HG02571 (cell line): ENCODE measurements around the gene SETD2.
A peak's percentile ranks its signal among the peaks of the same experiment; 100 is the strongest.

Experiments
- ATAC-seq: cut with Tn5 transposase; IDR thresholded peaks from one replicate; pipeline ENCODE4 v1.9.1; 2021; ENCODE audit warnings: mild to moderate bottlenecking, moderate library complexity; ENCODE audit not compliant: unreplicated experiment

Gene SETD2

DNA sequence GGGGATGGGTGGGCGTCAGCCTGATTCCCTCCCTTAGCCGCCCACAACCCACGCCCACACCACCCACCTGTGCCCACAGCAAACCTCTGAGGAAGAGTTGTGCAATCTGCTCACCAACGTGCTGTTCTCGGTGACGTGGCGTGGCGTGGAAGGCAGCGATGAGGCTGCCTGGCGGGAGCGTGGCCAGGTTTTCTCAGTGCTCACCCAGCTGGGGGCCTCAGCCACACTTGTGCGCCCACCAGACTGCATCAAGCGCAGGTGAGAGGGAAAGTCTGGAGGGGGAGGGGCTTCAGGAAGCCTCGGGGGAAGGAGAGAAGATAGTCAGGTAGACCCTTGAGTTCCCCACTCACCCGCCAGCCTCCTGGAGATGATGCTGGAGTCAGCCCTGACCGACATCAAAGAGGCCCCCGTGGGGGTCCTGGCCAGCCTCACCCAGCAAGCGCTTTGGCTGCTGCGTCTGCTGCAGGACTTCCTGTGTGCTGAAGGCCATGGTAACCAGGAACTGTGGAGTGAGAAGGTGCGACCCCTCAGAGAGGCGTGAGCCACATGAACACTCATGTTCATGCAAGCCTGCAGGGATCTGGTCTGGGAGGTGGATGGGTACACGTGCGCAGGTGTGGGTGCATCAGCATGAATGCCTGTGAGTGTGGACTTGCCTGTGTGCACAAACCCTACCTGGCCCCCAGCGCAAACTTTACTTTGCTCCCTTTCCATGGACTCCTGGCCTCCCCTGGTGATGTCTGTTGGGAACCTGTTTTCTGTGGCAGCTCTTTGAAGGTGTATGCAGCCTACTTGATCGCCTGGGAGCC is 162.8 kb downstream of the SETD2 start:
- ATAC-seq: no peak

DNA sequence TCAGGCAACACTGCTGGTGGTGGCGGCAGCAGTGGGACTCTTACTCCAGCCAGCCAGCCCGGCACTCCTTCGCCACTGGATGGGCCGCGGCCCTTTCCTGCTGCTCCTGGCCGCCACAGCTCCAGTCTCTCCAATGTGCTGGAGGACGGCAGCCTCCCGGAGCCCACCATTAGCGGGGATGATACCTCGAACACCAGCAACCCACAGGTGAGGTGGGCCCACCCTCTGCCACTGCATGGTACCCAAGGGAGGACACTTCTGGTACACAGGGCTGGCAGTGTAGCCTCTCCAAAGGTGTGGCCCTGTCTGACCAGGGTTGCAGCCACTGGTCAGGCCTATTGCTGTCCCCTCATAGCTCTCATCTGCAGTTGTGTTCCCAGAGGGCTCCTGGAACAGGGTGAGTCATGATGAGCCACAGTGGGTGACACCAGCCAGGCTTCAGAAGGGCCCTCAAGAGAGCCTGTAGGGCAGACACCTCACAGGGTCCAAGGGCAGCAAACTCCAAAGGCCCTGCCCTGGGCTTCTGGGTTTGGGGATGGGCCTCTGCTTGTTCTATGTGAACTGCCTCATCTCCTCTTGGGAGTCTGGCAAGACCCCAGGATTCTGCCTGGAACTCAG is 163.6 kb downstream of the SETD2 start:
- no peak for ATAC-seq

DNA sequence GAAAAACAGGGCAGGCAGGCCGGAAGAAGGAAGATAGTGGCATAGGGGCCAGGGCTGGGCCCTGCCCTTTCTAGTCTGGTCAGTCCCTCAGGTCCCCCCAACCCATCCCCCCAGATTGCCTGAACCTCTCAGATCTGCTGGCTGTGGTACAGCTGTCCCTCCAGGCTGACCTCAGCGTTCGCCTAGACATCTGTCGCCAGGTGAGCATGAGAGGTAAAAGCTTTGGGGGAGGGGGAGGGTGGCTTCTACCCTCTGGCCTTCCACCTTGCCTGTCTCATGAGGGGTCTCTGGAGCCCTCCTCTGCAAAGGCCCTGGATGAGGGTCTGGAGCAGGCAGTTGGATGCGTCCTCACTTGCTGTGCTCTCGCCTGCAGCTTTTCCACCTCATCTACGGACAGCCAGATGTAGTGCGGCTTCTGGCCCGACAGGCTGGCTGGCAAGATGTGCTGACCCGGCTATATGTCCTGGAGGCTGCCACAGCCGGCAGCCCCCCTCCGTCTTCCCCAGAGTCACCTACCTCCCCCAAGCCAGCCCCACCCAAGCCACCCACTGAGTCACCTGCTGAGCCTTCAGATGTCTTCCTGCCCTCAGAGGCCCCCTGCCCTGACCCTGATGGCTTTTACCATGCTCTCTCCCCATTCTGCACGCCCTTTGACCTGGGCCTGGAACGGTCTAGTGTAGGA is 164.3 kb downstream of the SETD2 start:
- ATAC-seq: no peak

DNA sequence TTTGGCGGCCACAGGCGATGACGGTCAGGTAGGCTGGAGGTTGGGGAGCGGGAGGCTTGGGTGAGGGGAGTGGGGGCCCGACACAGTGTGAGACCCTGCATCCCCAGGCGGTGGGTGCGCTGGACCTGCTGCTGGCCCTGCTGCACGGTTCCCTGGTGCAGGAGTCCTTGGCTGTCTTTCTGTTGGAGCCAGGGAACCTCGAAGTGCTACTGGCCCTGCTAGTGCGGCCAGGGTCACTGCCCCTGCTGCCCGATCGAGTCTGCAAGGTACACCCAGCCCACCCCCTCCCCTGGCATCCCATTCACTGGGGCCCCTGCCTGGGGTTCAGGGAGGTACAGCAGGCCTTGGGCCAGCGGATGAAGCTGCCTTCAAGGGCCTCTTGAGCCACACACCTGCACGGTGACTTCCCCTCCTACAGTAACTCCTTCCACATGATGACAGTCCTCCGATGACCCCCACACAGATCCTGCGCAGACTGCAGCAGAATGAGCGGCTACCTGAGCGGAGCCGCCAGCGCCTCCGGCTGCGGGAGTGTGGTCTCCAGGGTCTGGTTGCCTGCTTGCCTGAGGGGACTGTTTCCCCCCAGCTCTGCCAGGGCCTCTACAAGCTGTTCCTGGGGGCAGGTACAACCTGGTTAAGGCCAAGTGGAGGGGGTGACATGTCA is 164.9 kb downstream of the SETD2 start:
- no peak for ATAC-seq

DNA sequence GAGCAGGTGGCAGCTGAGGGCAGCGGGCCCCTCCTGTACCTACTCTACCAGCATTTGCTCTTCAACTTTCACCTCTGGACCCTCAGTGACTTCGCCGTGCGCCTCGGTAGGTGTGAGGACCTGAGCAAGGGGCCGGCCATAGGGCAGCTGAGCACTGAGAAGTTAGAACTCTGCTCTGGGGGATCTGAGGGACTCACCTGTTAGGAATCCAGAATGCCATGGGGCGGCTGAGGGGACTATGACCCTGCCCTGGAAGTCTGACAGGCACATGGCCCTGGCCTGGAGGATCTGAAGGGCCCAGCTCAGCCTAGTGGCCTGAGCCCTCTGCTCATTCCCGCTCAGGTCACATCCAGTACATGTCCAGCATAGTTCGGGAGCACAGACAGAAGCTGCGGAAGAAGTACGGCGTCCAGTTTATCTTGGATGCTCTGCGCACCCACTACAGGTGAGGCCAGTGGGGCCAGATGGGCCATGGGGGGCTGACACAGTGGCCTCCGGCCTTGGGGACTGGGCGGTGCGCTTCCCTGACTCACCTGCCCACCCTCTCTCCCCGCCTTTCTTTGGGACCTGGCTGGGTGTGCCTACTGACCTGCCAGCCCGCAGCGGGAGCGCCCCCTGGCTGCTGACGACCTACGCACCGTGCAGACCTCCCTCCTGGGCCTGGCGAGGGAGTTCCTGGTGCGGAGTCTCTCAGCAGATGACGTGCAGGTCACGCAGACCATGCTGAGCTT is 165.6 kb downstream of the SETD2 start:
- ATAC-seq: no peak

DNA sequence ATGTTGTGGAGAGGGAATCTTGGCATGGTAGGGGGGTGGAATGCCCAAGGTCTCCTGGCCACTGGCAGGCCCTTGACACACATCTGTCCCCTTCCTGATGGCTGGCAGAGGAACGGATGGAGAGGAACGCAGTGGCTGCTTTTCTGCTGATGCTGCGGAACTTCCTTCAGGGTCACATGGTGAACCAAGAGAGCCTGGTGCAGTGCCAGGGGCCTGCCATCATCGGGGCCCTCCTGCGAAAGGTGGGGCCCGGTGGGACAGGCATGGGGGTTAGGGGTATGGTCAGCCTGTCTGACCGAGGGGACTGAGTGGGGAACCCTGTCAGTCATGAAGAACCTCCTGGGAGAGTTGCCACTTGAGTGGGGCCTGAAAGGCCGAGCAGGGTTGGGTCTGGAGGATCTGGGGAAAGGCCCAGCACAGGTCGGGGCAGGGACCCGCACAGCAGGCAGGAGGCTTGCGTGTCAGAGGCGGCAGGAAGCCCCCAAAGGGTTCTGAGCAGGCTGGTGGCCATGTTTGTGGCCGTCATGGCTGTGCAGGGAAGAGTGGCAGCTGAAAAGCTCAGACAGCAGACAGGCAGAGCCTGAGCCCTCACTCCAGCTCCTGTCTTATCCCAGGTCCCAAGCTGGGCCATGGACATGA is 166.3 kb downstream of the SETD2 start:
- ATAC-seq: no peak

DNA sequence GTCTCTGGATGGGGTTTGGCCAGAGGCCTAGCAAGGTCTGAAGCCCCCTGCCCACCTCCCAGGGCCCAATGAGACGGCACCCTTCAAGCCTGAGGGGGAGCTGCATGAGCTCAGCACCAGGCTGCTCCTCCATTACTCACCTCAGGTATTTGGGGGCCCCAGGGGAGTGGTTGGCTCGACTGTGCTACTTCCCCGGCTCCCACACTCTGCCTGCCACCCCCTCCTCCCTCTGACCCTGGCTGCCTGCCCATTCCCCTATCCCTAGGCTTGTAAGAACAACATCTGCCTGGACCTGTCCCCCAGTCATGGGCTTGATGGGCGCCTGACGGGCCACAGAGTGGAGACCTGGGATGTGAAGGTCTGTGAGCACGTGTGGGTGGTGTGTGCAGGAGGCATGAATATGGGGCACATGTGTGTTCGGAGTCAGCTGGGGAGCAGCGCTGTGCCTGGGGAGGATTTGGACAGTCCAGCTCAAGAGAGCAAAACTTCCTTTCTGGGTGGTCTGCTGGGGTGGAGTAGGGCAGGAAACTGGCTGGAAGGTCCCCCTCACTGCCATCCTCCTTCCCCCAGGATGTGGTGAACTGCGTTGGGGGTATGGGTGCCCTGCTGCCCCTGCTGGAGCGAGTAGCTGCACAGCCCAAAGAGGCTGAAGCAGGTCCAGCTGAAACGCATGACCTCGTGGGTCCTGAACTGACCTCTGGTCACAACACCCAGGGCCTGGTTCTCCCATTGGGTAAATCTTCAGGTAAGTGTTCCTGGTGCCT is 167.0 kb downstream of the SETD2 start:
- no peak for ATAC-seq

DNA sequence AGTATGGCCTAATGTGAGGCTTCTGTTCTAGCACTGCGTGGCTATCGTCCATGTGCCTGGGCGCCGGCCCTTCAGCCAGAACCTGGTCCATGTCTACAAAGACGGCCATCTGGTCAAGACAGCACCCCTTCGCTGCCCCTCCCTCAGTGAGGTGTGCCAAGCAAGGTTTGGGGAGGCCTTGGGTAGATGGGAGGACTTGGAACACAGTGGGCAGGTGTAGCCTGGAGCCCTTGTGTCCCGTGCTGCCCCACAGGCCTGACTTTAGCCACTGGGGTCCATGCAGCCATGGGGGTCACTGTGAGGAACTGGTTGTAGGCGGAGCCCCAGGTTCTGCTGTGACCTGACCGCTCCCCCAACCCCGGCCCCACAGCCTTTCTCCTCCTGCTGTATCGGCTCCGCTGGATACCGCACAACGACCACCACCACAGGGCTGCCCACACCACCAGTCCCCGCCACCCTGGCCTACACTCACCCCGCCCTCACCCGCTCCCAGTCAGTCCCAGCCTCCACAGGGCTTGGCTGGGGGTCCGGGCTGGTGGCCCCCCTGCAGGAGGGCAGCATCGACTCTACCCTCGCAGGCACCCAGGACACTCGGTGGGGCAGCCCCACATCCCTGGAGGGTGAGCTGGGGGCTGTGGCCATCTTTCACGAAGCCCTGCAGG is 167.9 kb downstream of the SETD2 start:
- ATAC-seq: no peak

DNA sequence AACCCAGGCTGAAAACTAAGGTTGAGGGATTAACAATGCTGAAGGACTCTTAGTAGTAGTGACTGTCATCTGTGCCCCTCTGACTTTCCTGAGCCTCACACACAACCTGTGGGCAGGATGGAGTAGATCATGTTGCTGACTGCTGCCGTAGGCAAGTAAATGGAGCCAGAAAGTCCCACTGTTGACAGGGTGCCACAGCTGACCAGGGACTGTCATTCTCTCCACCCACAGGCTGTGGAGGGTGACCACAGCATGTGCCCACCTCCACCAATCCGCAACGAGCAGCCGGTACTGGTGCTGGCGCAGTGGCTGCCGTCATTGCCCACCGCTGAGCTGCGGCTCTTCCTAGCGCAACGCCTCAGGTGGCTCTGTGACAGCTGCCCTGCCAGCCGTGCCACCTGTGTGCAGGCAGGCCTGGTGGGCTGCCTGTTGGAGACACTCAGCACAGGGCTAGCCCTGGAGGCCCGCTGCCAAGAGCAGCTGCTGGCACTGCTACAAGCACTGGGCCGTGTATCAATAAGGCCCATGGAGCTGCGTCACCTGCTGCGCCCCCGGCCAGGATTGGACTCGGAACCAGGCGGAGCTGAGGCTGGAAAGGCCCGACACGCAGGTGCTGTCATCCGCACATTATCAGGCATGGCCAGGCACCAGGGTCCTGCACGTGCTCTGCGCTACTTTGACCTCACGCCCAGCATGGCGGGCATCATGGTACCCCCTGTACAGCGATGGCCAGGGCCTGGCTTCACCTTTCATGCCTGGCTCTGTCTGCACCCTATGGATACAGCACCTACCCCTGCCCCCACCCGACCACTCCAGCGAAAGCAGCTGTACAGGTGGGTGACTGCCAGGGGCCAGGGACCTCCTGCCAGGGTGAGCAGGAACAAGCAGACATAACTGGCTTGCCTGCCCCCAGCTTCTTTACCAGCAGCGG is 168.8 kb downstream of the SETD2 start:
- no peak for ATAC-seq

DNA sequence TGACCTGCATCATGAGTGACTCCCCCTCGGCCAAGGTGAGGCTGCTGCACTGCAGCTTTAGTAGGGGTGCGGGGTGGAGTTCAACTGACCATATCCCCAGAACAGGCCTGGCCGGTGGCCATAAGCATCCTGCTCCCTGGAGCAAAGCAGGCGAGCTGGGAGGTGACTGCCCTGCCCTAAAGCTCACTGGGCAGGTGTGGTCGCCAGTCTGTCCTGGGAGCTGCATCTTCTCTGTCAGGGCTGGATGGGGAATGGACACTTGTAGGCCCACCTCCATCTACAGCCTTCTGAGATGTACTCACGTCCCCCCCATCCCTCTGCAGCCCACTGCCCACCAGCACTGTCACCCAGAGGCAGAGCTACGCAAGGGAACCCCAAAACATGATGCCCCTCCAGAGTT is 169.9 kb downstream of the SETD2 start:
- no peak for ATAC-seq

DNA sequence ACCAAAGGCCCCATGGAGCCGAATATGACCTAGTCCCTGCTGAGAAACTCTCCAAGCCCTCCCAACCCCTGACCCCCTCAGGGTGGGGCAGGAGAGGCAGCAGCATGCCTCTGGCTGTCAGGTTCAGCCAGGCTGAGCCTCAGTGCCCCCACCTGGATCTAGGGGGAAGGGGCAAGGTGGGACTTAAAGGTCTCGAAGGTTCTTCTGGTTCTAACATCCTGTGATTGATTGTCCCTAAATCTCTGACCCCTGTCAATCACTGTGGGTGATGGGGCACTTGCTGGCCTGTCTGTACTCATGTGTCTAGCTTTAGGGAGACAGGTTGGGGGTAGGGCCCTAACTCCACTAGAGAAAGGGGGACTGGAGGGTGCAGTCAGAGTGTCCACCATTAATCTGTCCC is 170.6 kb downstream of the SETD2 start:
- no peak for ATAC-seq

DNA sequence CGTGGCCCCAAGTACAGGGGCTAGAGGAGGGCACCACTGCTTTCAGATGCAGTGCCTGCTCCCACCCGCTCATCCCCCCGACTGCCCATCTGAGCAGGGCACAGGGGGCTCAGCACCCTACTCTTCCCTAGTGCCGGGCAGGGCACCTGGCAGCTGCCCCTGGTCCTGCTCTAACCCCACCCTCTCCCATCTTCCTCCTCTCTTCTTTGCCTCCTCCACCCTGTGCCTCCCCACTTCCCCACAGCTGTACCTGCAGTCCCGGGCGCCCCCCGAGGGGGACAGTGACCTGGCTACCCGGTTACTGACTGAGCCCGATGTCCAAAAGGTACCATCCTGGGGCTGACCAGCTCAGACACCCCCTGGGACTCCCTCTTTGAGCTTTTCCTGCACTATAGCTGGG is 171.7 kb downstream of the SETD2 start:
- ATAC-seq: no peak

DNA sequence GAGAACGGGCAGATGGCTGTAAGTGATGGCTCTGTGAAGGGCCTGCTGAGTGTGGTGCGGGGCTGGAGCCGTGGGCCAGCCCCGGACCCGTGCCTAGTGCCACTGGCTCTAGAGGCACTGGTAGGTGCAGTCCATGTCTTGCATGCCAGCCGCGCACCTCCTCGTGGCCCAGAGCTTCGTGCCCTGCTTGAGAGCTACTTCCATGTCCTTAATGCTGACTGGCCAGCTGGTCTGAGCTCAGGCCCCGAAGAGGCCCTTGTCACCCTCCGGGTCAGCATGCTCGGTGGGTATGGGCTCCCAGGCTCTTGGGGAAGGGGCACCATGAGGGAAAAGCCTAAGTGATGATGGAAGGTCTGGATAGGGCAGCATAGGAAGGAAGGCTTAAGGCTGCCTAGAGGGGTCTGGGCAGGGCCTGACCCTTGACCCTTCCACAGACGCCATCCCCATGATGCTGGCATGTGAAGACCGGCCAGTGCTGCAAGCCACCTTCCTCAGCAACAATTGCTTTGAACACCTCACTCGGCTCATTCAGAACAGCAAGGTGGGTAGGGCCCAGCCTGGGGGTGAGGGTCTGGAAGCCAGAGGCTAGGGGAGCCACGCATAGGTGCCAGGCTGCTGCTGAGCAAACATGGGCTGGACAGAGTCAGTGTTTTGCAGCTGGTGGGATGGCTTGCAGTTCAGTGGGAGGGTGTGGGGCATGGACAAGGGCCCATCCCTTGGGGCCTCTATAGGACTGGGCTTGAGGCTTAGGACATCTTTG is 172.3 kb downstream of the SETD2 start:
- no peak for ATAC-seq

DNA sequence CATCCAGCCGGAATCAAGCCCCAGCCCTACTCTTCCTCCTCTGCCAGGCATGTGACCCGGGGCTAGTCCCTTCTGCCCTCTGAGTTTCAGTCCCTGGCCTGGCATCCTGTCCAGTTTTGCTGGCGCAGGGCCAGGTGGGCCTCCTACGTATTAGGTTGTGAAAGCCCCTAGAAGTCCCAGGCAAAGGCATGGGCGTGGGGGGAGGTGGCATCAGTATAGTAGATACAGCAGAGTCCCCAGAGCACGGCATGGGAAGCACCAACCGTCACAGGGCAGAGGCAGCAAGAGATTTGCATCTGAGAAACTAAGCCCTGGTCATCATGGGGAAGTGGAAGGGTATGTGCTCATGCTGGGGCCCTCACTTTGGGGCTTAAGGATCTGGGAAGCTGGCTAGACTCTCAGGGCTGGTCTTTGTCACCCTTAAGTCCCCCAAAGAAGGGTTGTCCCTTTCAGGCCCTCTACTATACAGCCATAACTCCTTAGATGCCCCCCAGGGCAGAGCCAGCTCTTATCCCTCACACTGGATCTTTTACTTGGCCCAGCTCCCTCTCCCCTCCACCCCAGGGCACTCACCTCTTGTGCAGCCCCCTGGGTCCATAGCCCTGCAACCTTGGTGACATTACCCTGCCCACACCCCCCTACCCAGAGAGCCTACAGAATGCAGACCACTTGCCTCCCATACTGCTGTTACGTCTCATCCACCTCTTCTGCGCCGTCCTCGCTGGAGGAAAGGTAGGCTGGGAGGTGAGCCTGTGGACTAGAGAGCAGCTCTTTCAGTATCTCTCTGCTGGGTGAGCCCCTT is 173.1 kb downstream of the SETD2 start:
- peak; percentile 48 for ATAC-seq

DNA sequence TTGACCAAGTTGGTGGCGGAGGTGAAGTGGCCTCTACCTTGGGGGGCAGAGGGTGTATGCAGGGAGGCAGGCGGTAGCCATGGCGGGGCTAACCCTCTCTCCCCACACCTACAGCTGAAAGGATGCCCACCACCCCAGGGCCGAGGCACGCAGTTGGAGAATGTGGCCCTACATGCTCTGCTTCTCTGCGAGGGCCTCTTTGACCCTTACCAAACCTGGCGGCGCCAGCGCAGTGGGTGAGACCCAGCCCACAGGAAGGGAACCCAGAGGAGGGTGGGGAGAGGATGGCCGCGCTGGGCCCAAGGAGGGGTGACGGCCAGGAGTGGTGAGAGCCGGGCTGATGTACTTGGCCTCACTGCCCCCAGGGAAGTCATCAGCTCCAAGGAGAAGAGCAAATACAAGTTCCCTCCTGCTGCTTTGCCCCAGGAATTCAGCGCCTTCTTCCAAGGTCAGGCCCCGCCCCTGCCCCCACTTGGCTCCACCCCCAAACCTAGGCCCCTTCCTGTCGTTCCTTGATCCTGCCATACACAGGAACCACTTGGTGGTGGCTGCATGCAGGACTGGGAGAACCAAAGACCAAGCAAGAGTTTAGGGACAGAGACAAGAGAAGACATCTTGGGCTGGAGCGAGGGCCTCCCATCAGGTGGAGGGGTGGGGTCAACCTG is 174.6 kb downstream of the SETD2 start:
- no peak for ATAC-seq

DNA sequence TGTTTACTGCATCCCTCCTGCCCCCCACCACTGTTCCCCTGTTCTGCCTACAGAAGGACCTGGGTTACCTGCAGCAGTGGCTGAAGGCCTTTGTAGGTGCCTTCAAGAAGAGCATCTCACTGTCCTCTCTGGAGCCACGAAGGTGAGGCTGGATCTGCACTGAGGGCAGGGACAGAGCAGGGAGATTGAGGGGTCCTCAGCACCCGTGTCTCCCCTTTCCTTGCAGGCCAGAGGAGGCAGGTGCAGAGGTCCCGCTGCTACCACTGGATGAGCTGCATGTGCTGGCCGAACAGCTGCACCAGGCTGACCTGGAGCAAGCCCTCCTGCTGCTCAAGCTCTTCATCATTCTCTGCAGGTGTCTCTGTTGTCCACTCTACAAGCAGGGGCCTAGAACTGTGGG is 175.3 kb downstream of the SETD2 start:
- ATAC-seq: no peak
